ENCODE data around the gene NQO1.
"Not testable (repeated sequence)": the region's sequence is repeated elsewhere in the genome, so short reads cannot be mapped to it uniquely, and the experiment has no call there.

NQO1 gene

DNA sequence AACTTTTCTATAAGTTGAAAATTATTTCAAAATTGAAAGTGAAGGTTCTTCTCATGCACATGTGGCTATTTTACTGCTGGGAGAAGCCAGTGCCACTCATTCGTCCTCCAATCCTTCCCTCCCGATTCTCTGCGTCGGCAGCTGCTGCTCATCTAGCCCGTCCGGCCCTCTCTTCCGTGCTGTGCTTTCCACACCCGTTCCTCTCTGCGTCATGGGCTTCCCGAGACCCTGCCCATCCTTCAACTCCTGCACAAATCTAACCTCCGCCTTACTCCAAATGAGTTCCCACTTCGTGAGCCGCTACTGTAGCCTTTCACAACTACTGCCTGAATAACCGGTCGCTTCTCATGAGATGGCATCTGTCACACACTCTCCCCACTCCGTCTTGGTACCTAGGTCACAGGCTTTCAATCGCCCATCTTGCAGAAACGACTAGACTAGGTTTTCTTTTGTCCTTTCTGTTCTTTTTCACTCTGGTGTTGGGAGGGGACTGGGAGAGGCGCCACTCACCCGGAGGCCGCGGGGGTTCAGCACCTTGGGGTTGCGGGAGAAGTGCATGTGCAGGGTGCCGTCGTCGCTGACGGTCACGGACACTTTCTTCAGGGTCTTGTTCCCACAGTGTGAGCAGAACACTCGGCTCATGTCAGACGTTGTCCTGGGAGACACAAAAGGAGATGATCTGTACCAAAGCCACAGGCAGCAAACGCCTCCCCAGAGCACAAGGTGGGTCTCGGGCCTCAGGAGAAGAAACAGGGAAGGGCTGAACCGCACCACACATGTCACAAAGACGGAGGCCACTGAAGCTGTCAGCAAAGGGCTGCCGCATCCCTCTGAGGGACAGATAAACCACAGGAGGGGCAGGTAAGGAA lies 18.2 kb upstream of the NQO1 start:
- no peak overlapping the region for H3K4me3 ChIP-seq (ENCODE audit: low read depth, low read length)
- TF ChIP-seq, protein P1, sequence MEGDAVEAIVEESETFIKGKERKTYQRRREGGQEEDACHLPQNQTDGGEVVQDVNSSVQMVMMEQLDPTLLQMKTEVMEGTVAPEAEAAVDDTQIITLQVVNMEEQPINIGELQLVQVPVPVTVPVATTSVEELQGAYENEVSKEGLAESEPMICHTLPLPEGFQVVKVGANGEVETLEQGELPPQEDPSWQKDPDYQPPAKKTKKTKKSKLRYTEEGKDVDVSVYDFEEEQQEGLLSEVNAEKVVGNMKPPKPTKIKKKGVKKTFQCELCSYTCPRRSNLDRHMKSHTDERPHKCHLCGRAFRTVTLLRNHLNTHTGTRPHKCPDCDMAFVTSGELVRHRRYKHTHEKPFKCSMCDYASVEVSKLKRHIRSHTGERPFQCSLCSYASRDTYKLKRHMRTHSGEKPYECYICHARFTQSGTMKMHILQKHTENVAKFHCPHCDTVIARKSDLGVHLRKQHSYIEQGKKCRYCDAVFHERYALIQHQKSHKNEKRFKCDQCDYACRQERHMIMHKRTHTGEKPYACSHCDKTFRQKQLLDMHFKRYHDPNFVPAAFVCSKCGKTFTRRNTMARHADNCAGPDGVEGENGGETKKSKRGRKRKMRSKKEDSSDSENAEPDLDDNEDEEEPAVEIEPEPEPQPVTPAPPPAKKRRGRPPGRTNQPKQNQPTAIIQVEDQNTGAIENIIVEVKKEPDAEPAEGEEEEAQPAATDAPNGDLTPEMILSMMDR (IDR thresholded peaks at IDR 0.05; ENCODE audit: borderline replicate concordance, insufficient read depth, low read depth, low read length) = no peak

DNA sequence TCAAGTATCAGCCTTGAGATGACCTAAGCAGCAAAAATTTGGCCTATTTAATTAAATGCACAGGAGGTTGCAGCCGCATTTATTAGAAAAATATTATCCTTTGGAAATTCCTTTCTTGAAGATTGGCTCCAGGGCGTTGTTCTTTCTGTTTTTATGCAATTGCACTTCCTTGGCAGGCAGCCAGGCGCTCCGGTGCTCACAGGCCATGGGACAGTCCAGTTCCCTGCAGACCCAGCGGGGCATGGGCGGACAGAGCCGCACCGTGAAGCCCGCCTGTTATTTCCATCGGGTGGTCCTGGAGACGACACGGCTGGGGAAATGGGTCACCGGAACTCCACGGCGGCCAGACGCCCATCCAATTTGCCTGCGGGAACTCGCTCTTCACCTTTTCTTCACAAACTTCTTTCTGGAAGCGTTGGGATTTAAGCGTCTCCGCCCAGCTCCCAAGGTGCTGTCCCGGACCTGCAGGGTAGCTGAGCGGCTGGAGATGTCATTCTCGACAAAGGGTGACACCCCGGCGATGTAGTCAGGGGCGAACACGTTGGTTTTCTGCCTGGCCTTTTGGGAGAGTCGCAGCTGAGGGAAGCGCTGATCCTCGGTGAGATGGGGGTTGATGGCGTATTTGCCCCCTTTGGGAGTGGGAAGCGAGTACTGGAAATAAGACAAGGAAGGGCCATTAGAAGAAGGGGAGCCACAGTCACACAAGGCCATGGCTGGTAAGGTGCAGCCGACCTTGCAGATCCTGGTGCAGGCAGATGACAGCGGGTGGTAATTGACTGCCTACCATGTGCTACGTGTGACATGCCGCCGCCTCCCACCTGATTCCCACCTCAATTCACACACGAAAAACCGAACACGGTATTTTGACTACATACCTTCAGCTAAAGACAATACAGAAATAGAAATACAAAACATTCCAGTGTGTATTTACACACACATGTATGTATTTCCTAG lies 15.9 kb upstream of the NQO1 start:
- TF ChIP-seq, protein P1 (IDR thresholded peaks at IDR 0.05; ENCODE audit: borderline replicate concordance, insufficient read depth, low read depth, low read length) = no peak

DNA sequence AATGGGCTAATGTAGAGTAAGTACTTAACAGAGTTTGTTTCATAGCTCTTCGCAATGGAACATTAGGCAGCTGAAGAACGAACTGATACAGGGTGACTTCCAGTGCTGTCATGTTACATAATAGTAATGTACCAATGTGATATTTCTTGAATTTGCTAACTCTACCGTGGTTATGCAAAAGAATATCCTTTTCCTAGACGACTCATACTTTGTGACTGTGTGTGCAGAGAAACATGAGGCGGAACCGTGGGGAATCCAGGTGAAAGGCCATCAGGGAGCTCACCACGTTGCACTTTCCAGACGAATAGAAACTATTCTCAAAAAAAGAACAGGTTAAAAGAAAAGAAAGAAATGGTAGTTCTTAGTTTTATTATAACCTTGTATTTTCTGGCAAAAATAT lies 15.2 kb upstream of the NQO1 start:
- TF ChIP-seq, protein P1 (IDR thresholded peaks at IDR 0.05; ENCODE audit: borderline replicate concordance, insufficient read depth, low read depth, low read length) = no peak
- H3K4me3 ChIP-seq (ENCODE audit: low read depth, low read length) = no peak overlapping the region

More for the DNA sequence above, 15.9 kb upstream of the NQO1 start:
- H3K4me3 ChIP-seq (ENCODE audit: low read depth, low read length) = no peak overlapping the region

DNA sequence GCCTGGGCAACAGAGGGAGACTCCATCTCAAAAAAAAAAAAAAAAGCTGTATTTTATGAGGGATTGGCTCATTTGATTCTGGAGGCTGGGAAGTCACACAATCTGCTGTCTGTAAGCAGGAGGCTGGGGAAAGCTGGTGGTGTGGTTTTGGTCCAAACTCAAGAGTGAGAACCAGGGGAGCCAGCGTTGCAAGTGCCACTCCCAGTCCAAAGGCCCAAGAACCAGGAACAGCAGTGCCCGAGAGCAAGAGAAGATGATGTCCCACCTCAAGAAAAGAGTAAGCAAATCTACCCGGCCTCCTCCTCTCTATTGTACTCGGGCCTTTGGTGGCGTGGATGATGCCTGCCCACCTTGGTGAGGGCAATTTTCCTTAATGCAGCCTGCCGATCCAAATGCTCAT lies 5.7 kb upstream of the NQO1 start:
- H3K4me3 ChIP-seq (ENCODE audit: low read depth, low read length) = no peak overlapping the region
- TF ChIP-seq, protein P1 (IDR thresholded peaks at IDR 0.05; ENCODE audit: borderline replicate concordance, insufficient read depth, low read depth, low read length) = no peak

DNA sequence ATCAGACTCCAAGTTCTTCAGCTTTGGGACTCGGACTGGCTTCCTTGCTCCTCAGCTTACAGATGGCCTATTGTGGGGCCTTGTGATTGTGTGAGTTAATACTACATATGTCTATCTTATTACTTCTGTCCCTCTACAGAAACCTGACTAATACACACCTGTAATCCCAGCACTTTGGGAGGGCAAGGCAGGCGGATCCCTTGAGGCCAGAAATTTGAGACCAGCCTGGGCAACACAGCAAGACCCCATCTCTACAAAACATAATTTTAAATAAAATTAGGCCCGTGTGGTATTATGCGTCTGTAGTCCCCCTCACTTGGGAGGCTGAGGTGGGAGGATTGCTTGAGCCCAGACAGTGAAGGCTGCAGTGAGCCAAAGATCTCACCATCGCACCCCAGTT lies 4.9 kb upstream of the NQO1 start:
- not testable (repeated sequence) for H3K4me3 ChIP-seq (ENCODE audit: low read depth, low read length)

DNA sequence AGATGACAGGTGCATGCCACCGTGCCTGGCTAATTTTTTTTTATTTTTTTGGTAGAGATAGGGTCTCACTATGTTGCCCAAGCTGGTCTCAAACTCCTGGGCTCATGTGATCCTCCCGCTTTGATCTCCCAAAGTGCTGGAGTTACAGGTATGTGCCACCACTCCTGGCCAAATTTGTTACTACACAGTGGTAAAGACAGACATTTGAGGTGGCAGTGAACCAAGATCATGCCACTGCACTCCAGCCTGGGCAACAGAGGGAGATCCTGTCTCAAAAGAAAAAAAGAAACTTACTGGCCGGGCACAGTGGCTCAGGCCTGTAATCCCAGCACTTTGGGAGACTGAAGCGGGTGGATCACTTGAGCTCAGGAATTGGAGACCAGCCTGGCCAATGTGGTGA lies 2.7 kb upstream of the NQO1 start:
- not testable (repeated sequence) for H3K4me3 ChIP-seq (ENCODE audit: low read depth, low read length)

DNA sequence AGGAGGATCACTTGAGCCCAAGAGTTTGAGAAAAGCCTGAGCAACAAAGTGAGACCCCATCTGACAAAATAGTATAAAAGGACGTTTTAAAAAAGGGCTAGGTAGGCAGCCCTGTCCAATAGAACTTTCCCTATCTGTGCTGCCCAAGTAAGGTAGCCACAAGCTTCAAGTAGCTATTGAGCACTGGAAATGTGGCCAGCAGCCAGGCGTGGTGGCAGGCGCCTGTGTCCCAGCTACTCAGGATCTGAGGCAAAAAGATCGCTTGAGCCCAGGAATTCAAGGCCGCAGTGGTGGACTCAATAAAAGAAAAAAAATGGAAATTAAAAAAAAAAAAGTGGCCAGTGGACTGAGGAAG lies 1.5 kb upstream of the NQO1 start:
- no peak overlapping the region for H3K4me3 ChIP-seq (ENCODE audit: low read depth, low read length)
- TF ChIP-seq, protein P1 (IDR thresholded peaks at IDR 0.05; ENCODE audit: borderline replicate concordance, insufficient read depth, low read depth, low read length) = no peak
